Neuronal stem cell (in vitro differentiated cells): ENCODE results near the gene DNHD1.

ENCODE experiments used
- DNase-seq: peaks from one replicate; pipeline ENCODE4 v3.0.0-alpha.2; 2013; ENCODE audit warnings: low spot score
- H2AFZ ChIP-seq: one replicate; pipeline ENCODE4 v1.6.1; 2013; ENCODE audit warnings: mild to moderate bottlenecking, low read length, inconsistent platforms
- H2AK5ac ChIP-seq: 2 replicates; pipeline ENCODE4 v1.6.1; 2013; ENCODE audit warnings: low read depth, mild to moderate bottlenecking, inconsistent platforms, low read length, moderate library complexity, mixed read lengths
- H2BK120ac ChIP-seq: 2 replicates; pipeline ENCODE4 v1.6.1; 2013; ENCODE audit warnings: low read depth, mild to moderate bottlenecking, inconsistent platforms, low read length, moderate library complexity, mixed read lengths
- H2BK12ac ChIP-seq: one replicate; pipeline ENCODE4 v1.6.1; 2013; ENCODE audit warnings: low read length, inconsistent platforms
- H2BK15ac ChIP-seq: 2 replicates; pipeline ENCODE4 v1.6.1; 2013; ENCODE audit warnings: mild to moderate bottlenecking, low read length, inconsistent platforms, mixed read lengths
- H2BK5ac ChIP-seq: one replicate; pipeline ENCODE4 v1.6.1; 2013; ENCODE audit warnings: inconsistent platforms, mild to moderate bottlenecking, low read length, moderate library complexity
- H3K14ac ChIP-seq: one replicate; pipeline ENCODE4 v1.6.1; 2013; ENCODE audit warnings: low read length, inconsistent platforms
- H3K18ac ChIP-seq: 2 replicates; pipeline ENCODE4 v1.6.1; 2013; ENCODE audit warnings: low read length, inconsistent platforms
- H3K23ac ChIP-seq: 2 replicates; pipeline ENCODE4 v1.6.1; 2013; ENCODE audit warnings: low read depth, mild to moderate bottlenecking, mixed read lengths, low read length, inconsistent platforms; ENCODE audit not compliant: poor library complexity
- H3K27ac ChIP-seq: replicated peaks from 3 replicates; pipeline ENCODE4 v1.5.1; 2013; ENCODE audit warnings: low read length, inconsistent platforms
- H3K27me3 ChIP-seq, 3 experiments: 2 replicates each; pipeline ENCODE4 v1.6.1; 2013; ENCODE audit warnings: low read length in 3 of 3, mild to moderate bottlenecking in 2 of 3, inconsistent platforms in 1 of 3, low read depth in 1 of 3, mixed read lengths in 1 of 3, moderate library complexity in 1 of 3; ENCODE audit not compliant: control insufficient read depth in 3 of 3, insufficient read depth in 3 of 3
- H3K36me3 ChIP-seq, 2 donors: replicated peaks in 1 of 2; 2 replicates each; pipeline ENCODE4 v1.6.1; 2013; ENCODE audit warnings: low read length in 2 of 2; ENCODE audit not compliant: control insufficient read depth in 2 of 2, insufficient read depth in 2 of 2
- H3K4ac ChIP-seq: 2 replicates; pipeline ENCODE4 v1.6.1; 2013; ENCODE audit warnings: inconsistent platforms, mild to moderate bottlenecking, low read length, moderate library complexity
- H3K4me1 ChIP-seq, 2 donors: 1 replicate in 1 of 2; 2 replicates in 1 of 2; pipeline ENCODE4 v1.6.1; 2013; ENCODE audit warnings: low read length in 2 of 2, low read depth in 1 of 2; ENCODE audit not compliant: control insufficient read depth in 2 of 2, insufficient read depth in 1 of 2
- H3K4me2 ChIP-seq: one replicate; pipeline ENCODE4 v1.6.1; 2013; ENCODE audit warnings: mild to moderate bottlenecking, low read length, inconsistent platforms; ENCODE audit not compliant: insufficient read depth, poor library complexity, severe bottlenecking
- H3K4me3 ChIP-seq, 2 donors: 2 replicates each; pipeline ENCODE4 v1.5.1; 2013; ENCODE audit warnings: low read length in 2 of 2, mild to moderate bottlenecking in 2 of 2, inconsistent platforms in 1 of 2, moderate library complexity in 1 of 2
- H3K79me1 ChIP-seq: one replicate; pipeline ENCODE4 v1.6.1; 2013; ENCODE audit warnings: low read depth, mild to moderate bottlenecking, inconsistent platforms, low read length, moderate library complexity
- H3K9ac ChIP-seq: one replicate; pipeline ENCODE4 v1.6.1; 2013; ENCODE audit warnings: mild to moderate bottlenecking, low read depth, low read length, inconsistent platforms; ENCODE audit not compliant: poor library complexity
- H3K9me3 ChIP-seq, 2 donors: replicated peaks in 1 of 2; 2 replicates each; pipeline versions ENCODE3 to v1.6.1; 2013; ENCODE audit warnings: low read length in 2 of 2, mild to moderate bottlenecking in 2 of 2, inconsistent platforms in 1 of 2, low read depth in 1 of 2, mixed read lengths in 1 of 2, moderate library complexity in 1 of 2; ENCODE audit not compliant: control insufficient read depth in 2 of 2, insufficient read depth in 1 of 2
- H4K8ac ChIP-seq: one replicate; pipeline ENCODE4 v1.6.1; 2013; ENCODE audit warnings: low read depth, mild to moderate bottlenecking, inconsistent platforms, low read length, moderate library complexity
- H4K91ac ChIP-seq: one replicate; pipeline ENCODE4 v1.6.1; 2013; ENCODE audit warnings: low read length, low read depth, mild to moderate bottlenecking, inconsistent platforms; ENCODE audit not compliant: poor library complexity
- WGBS, 2 donors: extraction: QIAGEN DNeasy Blood & Tissue Kit; methylation state at CpG; one replicate each; pipeline ENCODE4 v1.1.7; 2013; ENCODE audit warnings: missing lambda C conversion rate in 2 of 2, mixed read lengths in 1 of 2; ENCODE audit not compliant: insufficient read length in 2 of 2, insufficient replicate concordance in 1 of 2; ENCODE audit errors: extremely low coverage in 2 of 2; 5-methylcytosine and 5-hydroxymethylcytosine counted together

The DNHD1 gene

DNA sequence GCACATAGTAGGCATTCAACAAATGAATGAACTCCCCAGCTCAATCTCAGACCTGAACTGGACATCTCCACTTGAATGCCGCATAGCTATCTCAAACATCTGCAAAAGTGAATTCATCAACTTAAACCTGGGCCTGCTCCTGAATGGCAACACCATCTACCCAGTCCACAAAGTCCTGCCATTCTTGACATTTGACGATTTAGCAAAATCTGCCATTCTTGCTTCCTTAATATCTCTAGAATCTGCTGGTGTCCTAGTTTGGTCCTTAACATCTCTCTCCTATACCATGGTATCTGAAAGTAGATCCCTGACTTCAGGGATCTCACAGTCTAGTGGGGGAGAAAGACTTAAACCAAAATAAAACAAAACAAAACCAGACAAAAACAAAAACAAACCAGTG lies 43.9 kb upstream of the DNHD1 start:
- DNase-seq, result no peak

DNA sequence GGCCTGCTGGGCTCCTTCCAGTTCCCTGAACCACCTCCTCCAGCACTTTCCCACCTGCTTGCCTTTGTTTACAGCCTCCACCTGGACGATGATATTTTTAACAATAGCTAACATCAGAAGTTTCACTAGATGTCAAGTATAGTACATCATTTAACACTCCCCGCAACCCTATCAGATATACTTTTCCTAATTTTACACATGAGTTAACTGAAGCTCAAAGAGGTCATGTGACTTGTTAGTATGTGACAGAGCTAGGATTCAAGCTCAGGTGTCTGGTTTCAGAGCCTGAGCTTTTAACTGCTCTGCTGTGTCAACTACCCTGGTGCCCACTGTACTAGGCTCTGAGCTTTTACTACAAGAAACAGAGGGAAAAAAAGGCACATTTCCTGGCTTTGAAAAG lies 42.0 kb upstream of the DNHD1 start:
- Histone ChIP-seq H2AK5ac (no peak overlapping the region), H2BK15ac (no peak overlapping the region), H2AFZ (no peak overlapping the region), H3K23ac (no peak overlapping the region), H3K79me1 (peaks cover 3% of the 10 kb centered on the region), H4K8ac (no peak overlapping the region), H3K18ac (no peak overlapping the region), H4K91ac (no peak overlapping the region), H3K4ac (no peak overlapping the region), H3K14ac (no peak overlapping the region), H2BK120ac (no peak overlapping the region), H3K4me1 (no peaks in the 10 kb centered on the region), H2BK12ac (no peak overlapping the region), H2BK5ac (no peak overlapping the region), H3K4me2 (no peak overlapping the region), H3K27ac (no peak overlapping the region), H3K9ac (no peak overlapping the region), H3K36me3 (peaks cover 33 to 78% of the 10 kb centered on the region in 2 donors), H3K27me3 (no peaks in the 10 kb centered on the region), H3K9me3 (no peaks in the 10 kb centered on the region), H3K4me3 (no peak overlapping the region)
- DNase-seq, result no peak
- no CpG with 5 or more reads among the region's 2 CpGs for WGBS, 2 donors

More for the DNA sequence above, 43.9 kb upstream of the DNHD1 start:
- H2AFZ ChIP-seq, result no peak overlapping the region
- no peak overlapping the region for H3K27ac ChIP-seq
- no peak overlapping the region for H3K9ac ChIP-seq
- no peak overlapping the region for H3K4me2 ChIP-seq
- H2BK5ac ChIP-seq, result no peak overlapping the region
- no peak overlapping the region for H2BK120ac ChIP-seq
- H3K79me1 ChIP-seq, result peaks cover 3% of the 10 kb centered on the region
- H2BK12ac ChIP-seq, result no peak overlapping the region
- H3K36me3 ChIP-seq, result peaks cover 38 to 84% of the 10 kb centered on the region in 2 donors
- no peak overlapping the region for H3K23ac ChIP-seq
- H3K18ac ChIP-seq, result no peak overlapping the region
- no peak overlapping the region for H2AK5ac ChIP-seq
- no peak overlapping the region for H3K4ac ChIP-seq
- no peak overlapping the region for H4K8ac ChIP-seq
- H3K4me1 ChIP-seq, result no peaks in the 10 kb centered on the region
- no peak overlapping the region for H3K4me3 ChIP-seq
- H4K91ac ChIP-seq, result no peak overlapping the region
- no peaks in the 10 kb centered on the region for H3K9me3 ChIP-seq
- H2BK15ac ChIP-seq, result no peak overlapping the region
- no peaks in the 10 kb centered on the region for H3K27me3 ChIP-seq
- H3K14ac ChIP-seq, result no peak overlapping the region
- WGBS, 2 donors, result no CpG with 5 or more reads among the region's 2 CpGs

DNA sequence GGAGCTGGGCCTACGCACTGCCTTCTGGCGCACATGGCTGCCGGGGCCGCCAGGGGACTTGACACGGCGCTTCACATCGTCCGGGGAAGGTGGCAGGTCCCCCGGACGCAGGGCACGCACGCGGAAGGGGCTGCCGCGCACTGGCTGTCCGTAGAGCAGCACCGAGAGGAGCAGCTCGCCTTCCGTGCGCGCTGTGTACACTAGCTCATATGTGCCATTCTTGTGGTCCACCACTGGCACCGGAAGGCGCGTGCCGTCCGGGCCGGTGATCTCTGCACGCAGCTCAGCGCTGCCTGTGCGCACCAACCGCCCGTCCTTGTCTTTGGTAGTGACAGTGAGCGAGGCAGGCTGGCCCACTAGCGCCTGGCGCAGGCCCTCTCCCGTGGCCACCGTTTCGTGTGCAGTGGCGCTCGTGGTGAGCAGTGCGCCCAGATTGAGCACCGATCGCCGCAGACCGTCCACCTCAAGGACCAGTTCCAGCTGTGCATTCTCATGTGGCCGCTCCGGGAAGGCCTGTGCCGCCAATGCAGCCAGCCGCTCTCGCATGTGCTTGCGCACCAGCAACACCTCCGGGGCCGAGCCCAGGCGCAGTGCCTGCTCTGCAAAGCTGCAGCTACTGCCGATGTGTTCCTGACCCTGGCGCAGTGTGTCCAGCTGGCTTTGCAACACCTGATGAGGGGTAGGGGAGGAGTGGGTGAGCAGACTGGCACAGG lies 40.6 kb upstream of the DNHD1 start:
- no peak overlapping the region for H2AK5ac ChIP-seq
- no peak overlapping the region for H3K9ac ChIP-seq
- no peak overlapping the region for H2BK12ac ChIP-seq
- no peak overlapping the region for H3K18ac ChIP-seq
- peak overlapping the region; percentile 7 for H3K23ac ChIP-seq
- WGBS, 2 donors, result no CpG with 5 or more reads among the region's 56 CpGs
- no peak overlapping the region for H2BK5ac ChIP-seq
- no peak overlapping the region for H4K91ac ChIP-seq
- H3K9me3 ChIP-seq, result no peaks in the 10 kb centered on the region
- no peak overlapping the region for H3K4me2 ChIP-seq
- no peaks in the 10 kb centered on the region for H3K4me1 ChIP-seq
- H3K14ac ChIP-seq, result no peak overlapping the region
- no peak for DNase-seq
- H3K79me1 ChIP-seq, result peaks cover 3% of the 10 kb centered on the region
- H3K4ac ChIP-seq, result no peak overlapping the region
- H3K27me3 ChIP-seq, result no peaks in the 10 kb centered on the region
- no peak overlapping the region for H4K8ac ChIP-seq
- no peak overlapping the region for H3K27ac ChIP-seq
- peaks cover 25 to 69% of the 10 kb centered on the region in 2 donors for H3K36me3 ChIP-seq
- H2AFZ ChIP-seq, result no peak overlapping the region
- no peak overlapping the region for H2BK15ac ChIP-seq
- no peak overlapping the region for H3K4me3 ChIP-seq
- H2BK120ac ChIP-seq, result no peak overlapping the region

DNA sequence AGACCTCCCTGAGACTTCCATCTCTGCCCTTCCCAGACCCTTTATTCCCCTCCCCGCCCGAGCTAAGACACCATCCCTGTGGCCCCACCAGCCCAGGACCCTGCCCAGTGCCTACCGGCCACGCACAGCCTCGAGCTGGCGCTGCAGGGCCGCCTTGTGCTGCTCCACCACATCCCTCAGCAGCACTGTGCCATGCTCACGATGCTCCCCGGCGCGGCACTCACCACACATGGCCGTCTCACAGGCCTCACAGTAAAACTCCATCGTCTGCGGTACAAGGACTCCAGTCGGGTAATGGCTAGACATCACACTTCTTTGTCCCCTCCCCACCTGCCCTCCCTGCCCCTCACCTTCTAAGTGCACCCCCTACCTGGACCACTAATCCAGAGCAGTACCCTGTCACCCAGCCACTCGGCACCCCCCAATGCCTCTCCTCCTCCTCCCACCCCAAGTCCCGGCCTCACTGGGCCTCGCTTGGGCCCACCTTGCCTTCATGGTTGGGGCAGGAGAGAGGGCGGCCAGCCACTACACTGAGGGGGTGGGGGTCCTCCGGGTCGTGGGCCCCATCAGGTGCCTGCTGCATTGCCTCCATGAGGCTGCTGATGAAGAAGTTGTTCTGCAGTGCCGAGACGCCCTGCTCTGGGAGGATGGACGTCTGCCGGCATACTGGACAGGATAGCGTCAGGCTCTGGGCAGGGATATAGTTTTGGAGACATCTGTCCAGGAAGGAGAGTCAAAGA lies 39.3 kb upstream of the DNHD1 start:
- no peak for DNase-seq
- Histone ChIP-seq H3K9ac (peak overlapping the region; percentile 61), H2AK5ac (no peak overlapping the region), H3K9me3 (no peaks in the 10 kb centered on the region), H3K27me3 (no peaks in the 10 kb centered on the region), H4K8ac (no peak overlapping the region), H3K4me2 (no peak overlapping the region), H2AFZ (no peak overlapping the region), H3K27ac (no peak overlapping the region), H3K36me3 (peaks cover 26 to 58% of the 10 kb centered on the region in 2 donors), H3K4ac (no peak overlapping the region), H3K23ac (peak overlapping the region; percentile 25), H3K18ac (no peak overlapping the region), H4K91ac (no peak overlapping the region), H2BK5ac (no peak overlapping the region), H3K14ac (no peak overlapping the region), H3K4me3 (no peak overlapping the region), H2BK120ac (no peak overlapping the region), H3K4me1 (no peaks in the 10 kb centered on the region), H3K79me1 (peaks cover 3% of the 10 kb centered on the region), H2BK15ac (no peak overlapping the region), H2BK12ac (no peak overlapping the region)
- WGBS, 2 donors, result no CpG with 5 or more reads among the region's 26 CpGs
